Measurements from ENCODE around the gene NFIA.

Gene NFIA

DNA sequence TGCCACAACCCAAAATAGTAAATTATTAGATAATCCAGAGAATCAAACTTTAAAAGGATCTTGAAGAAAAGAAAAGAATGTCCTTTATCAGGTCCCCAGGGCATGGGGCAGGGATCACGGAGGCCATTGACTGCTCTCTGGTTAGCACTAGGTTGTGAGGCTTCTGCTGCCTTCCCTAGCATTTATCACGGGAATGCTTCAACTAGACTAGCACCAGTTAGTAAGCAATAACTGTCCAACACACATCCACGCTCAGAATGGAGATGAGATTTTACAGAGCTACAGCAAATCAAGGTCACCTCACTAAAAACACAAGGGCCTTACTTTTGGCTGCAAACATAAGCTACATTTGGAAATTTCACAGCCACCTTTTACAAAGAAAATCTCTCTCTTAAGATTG, 304.0 kb downstream of the NFIA start:
- no peak for DNase-seq

DNA sequence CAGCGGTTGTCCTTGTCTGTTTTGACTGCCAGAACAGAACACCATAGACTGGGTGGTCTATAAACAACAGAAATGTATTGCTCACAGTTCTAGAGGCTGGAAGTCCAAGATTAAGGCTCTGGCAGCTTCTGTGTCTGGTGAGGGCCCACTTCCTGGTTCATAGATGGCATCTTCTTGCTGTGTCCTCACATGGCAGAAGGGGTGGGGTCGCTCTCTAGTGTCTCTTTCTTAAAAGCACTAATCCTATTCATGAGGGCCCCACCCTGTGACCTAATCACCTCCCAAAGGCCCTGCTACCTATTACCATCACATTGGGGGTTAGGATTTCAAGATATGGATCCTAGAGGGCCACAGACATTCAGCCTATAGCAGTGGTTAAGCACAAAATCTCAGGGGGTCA, 304.4 kb downstream of the NFIA start:
- DNase-seq = no peak

DNA sequence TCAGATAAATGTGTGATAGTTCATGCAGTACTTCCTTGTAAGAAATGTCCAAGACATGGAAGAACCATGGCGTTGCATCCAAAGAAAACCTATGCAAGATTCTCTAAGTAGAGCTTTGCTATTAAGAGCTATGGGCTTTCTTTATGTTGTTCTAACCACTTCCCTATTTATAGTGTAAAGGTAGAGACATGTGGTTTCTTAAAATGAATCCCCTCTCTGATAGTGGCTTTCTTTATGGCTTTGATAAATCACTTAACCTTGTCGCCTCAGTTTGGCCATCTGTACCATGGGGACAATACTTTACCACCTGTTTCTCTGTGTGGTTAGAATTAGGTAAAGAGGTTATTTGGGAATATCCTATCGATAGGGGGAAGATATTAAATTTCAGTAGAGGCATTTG, 305.5 kb downstream of the NFIA start:
- DNase-seq = no peak

DNA sequence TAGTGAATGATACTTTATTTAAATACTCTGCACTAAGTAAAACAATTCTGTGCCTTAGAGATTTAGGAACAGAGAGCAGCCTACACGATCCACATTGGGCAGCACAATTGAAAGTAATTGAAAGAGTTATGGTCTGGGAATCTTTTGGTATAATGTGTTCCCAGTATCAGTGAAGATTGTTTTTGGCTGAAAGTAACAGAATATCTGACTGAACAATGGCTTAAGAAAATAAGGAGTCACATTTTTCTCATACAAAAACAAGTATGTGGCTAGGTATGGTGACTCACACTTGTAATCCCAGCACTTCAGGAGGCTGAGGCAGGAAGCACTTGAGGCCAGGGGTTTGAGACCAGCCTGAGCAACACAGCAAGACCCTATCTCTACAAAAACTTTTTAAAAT, 306.2 kb downstream of the NFIA start:
- DNase-seq = no peak

DNA sequence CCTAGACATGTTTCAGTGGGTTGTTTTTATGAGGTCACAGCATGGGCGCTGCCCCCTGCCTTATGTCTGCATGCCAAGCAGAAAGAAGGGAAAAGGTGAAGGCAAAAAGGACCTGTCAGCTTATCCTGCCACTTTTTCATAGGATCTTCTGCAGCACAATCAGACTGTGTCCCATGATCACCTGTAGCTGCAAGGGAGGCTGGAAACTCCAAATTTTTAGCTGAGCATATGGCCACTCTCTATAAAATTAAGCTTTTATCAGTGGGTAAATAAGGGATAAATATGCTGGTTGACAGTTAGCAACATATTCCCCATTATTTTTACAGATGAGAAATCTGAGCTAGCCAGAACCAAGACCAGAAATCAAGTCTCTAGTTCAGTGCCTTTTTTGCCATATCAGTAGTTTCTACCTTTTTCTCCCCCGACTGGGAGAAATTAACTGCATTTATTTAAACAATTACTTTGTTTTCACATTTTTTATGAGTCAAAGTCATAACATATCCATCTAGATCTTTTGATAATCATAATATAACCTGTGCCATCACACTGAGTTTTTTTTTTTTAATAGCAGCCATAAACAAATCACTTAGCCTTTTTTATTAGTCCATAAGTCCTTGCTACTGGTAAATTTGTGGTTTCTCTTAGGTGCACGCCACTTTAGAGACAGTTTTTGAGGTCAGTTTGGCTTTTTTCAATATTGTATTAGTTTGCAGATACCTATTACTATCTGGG, 307.0 kb downstream of the NFIA start:
- no peak for DNase-seq

DNA sequence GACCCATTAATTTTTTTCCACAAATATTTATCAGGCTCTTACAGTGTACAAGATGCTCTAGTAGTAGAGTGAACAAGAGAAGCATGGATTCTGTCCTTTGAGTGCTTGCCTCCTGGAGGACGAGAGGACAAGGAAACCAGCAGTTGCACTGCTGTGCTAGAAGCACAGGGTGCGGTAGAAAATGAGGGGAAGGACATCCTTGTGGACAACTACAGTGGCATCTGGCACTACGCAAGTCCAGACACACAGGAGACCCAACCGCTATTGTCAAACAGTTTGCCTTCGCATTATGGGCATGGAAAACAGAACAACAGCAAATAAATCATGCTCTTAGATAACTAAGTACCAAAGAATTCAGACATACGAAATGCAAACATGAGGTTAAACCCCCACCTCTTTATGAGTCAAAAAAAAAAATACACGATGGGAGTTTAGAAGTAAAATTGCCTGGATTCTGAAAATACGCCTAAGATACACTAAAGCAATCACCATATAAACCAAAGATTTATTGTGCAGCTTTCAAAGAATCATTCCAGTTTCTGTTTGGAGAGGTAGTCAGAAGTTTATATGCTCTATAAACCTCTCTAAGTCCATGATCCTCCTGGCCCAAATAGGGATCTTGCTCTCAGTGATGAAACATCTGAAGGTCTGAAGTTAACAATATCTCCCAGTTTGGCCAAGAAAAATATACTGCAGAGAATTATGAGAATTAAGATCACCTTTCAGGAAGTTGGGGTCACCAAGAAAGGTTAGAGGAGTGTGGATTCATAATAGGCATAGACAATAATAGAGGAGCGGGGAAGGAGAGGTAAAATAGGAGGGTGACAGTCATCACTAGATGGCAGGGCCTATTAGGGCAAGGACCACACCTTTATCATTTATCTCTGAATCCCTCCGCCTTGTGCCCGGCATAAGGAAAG, 307.8 kb downstream of the NFIA start:
- no peak for DNase-seq

DNA sequence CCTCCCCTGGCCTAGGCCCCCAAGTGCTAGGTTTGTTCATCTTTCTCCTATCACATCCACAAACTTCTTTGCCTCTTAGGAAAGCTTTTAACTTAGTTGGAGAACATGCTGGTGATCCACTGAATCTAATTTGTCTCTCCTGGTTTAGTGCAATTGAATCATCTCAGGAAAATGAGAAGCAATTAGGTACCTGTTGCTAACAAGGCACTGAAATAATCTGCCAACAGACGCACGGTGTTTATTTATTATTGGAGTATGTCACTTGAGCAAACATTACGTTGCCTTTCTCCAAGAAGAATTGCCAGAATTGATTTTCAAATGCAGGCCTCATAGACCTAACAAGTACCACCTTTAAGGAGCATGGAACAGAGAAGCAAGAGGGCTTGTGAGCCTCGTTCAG, 309.4 kb downstream of the NFIA start:
- peak; percentile 69 for DNase-seq

DNA sequence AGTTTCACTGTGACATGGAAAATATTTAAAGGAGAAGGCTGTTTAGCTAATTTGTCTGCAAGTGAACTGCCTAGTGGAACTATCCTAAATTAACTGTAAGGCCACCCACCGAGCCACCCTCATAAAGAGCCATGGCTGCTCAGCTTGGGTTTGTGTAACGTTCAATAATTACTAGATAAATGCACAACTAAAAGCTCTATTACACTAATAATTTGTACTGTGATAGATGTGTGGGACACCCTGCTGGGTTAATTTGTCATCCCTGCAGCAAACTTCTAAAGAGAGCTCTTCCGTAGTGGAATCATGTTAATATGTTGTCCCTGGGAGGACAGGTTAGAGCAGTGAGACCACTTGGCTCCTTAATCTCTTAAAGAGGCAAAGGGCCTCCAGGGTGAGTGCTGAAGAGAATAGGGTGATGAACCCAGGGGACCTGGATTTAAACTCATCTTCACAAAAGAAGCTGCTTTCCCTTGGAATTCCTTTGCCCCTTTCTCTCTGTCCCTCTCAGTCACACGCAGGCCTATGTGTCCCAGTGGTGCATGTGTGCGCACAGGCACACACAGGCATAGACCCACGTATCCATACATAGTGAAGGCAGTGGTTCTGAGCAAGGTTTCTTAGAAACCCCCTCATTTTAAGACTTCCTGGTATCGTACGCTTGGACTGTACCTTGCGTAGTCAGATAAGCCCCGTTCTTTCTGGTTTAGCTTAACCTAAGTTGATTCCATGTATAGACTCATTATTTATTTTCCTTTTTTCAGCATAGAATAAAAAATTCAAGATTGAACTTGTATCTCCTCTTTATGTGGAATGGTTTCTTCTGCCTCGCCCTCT, 310.3 kb downstream of the NFIA start:
- DNase-seq = no peak

DNA sequence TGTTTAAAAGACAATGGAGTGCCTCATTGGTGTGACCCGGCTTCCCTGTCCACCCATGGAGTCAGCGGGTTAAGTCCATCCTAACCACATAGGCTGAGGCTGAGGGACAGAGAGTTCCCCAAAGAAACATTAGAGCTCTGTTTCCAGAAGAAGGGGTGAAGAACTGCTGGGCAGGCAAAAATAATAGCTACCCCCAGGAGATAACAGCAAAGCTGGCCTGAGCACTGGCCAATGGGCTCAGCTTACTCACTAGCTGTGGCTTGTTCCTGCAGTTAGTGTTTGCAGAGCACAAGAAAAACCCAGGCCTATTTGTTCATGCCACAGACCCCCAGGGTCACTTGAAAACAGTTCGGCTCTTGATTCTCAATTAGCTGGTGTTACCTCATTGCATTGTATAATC, 311.2 kb downstream of the NFIA start:
- no peak for DNase-seq

DNA sequence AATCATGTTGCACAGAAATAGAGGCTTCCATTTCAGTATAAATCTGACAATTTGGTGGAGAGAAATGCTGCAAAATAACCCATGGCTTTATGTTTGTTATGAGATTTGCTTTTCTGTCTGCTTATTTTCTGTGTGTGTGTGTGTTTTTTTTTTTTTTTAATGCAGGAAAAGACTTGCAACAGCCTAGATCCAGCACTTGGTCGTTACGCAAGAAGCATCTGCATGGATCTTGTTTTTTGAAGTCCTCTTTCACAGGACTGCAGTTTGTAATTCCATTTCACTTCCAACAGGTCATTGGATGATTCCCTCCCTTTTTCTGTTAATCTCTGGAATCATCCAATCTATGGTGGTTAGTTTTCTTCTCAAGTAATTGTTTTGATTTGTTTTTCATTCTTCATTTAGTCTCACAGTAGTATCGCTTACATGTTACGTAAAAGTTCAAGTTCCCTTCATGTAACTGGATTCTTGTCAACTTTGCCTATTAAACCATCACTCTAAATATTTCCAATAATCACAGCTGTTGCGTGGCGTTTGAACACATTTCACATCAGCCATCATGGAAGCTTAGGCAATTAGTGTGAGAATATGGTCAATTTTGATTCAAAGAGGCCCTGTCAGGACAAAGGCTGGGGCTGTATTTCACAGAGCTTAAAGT, 312.9 kb downstream of the NFIA start:
- no peak for DNase-seq

DNA sequence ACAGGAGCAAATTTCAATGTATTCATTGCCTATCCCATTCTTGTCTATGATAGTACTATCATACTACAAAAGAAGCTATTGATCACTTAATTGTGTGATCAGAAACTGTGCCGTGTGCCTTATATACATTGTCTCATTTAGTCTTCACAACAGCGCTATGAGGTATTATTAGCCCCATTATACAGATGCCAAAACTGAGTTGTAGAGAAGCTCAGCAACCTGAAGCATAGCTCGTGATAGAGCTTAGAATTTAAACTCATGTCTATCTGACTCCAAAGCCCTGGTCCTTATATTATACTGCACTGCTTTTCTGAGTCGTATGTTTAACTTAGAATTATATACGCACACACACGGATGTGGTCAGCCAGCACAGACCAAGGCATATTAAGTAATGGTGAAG, 315.1 kb downstream of the NFIA start:
- no peak for DNase-seq

DNA sequence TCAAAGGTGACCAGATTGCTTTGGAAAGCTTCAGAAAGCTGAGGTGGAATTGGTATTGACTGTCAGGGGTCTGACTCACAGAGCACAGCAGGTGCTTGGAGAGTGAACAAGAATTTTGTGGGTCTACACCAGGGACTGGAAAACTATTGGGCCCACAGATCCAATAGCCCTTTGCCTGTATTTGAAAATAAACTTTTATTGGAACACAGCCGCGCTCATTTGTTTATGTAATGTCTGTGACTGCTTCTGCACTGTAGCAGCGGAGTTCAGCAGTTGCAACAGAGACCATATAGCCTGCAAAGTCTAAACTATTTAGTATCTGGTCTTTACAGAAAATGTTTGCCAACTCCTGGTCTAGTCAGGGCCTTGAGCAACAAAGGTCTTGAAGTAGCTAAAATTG, 315.6 kb downstream of the NFIA start:
- no peak for DNase-seq

DNA sequence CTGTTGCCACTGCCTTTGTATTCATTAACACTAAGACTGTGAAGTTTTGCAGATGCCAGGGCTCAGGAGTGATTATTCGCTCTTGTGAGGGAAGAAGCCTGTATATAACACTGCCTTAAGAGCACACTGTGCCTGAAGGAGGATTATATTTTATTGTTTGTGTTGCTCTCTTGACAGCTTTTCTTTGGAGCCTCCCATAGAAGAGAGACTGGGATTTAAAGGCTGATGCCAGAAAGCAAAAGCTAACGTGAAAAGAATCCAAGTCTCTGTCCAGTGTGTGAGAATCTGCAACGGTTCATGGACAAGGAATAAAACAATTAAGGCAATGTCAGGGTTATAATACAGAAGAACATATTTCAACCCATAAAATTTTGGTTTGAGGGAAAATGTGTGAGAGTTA, 316.8 kb downstream of the NFIA start:
- DNase-seq = no peak

DNA sequence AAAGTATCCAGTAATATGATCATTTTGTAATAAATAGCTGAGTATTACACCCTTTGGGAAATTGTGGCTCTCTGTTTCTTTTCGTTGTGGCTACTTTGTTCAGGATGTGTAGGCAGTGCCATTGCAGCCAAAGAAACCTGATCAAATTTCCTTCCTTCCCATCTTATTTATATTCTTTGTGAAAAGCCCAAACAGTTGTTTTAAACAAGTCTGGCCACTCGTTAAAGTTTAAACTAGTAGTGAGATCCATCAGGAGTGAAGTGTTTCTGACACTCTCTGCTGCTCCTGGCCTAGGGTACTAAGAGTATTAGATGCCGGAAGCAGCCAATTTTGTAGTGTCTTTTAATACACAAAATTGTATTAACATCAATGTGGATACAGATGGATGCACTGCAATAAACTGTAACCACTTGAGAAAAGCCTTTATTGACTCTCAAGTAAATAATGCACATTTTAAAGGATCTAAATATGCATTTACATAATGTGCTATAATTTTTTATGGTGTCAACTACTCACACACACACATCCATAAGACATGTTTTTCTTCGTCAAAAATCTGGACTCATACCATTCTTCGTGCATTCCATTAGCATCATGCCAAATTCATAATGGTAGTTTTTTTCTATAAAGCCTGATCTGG, 317.9 kb downstream of the NFIA start:
- no peak for DNase-seq

DNA sequence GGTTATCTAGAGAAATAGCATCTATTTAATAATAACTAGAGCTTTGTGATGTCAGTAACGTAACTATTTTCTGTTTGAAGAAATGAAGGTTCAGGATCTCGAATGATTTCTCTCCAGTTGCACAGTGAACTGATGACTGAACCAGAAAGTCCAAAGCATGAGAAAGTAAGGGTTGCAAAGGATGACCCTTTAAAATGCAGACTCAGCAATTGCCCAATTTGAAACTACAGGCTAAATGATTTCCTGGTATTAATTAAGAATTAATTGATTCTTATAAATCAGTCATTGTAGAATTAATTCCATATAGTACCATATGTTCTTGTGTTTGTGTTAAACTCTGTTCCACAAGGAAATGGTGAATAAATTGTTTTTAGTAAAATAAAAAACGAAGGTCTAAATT, 318.6 kb downstream of the NFIA start:
- no peak for DNase-seq

DNA sequence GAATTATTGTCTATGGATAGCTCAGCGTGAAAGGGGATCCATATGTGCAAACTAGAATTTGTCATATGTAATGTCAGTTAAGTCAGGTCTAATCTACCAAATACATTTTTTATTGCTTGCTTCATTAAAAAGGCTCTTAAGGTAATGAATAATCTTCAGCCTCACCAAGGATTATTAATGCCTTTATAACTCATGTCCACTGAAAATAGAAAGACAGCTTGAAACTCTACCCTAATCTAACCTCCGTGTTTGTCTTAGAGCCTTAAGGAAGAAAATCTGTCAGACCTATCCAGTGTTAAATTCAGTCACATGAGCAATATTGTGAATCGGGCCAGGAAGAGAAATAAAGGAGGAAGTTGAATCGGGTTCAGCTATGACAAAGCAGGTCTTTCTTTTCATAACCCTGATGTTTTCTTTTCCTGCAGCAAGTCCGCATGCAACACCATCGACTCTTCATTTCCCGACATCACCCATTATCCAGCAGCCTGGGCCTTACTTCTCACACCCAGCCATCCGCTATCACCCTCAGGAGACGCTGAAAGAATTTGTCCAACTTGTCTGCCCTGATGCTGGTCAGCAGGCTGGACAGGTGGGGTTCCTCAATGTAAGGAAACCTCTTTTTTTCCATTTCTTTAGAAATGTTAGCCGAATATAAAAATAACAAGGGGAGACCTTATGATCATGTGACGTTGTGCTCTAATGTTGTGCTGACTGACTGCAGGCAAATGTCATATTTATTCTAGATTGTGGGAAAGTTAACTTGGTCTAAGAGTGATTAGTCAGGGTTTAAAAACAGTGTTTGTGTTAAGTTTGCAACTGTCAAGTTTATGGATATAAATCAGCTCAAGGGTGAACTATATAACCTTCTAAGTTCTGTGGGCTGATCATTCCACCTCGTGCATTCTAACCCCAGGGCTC, 321.6 kb downstream of the NFIA start:
- DNase-seq = no peak

DNA sequence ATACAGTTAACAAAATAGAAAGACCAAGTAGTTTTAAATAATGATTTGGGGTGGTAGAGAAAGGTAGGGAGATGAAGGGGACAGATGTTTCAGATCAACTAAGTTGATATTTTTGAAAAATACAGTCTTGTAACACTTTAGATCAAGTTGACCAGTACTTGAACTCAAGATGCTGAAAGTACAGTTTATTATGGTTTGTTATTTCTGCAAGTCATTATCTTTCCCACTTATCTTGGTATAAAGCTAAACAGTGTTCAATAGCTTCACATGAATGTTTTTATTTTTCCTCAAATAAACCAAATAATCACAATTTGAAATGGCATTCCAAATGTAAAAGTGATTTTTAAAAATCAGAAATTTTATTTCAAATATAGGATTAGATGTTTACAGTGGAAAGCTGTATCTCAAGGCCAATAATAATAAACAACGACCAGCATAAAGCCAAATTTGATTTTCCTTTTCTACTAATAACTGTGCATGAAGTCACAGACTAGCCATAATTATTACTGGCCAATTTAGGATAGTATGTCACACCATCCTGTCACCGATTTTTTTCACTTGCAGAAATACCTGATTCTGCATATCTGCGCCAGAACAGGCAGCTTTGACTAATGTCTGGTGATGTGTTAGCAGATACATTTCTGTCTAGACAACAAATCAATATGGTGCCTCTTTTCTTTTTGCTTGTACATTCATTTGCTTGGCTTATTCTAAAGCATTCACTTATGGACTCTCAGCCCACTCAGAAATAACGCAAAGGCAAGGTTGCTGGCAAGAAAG, 322.4 kb downstream of the NFIA start:
- DNase-seq = no peak

DNA sequence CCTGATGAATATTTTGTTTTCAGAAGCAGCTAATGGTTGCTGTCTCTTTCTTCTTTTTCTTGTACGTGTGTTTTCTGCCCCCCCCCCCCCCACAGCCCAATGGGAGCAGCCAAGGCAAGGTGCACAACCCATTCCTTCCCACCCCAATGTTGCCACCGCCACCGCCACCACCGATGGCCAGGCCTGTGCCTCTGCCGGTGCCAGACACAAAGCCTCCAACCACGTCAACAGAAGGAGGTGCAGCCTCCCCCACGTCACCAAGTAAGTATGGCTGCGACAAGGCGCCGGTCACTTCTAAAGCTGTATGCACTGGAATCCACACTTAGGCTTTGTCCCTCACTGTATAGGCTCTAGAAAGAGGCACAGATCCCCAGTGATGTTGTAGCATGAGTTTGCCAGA, 324.1 kb downstream of the NFIA start:
- DNase-seq = no peak

DNA sequence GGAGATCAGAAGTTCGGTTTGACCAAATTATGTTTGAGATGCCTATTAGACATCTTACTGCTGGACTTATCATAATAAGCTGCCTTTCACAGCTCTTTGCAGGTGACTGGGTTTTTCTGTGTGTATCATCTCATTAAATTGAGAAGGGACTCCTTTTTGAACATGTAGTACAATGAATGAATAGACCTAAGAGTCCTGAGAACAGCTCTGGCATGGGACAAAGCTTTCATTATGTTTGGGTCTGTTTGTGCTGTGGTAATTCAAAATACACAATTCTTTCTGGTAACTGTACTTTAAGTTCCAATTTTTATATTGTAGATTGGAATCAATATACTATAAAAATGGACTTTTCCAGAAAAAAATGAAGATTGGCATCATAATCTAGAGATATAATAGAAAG, 330.2 kb downstream of the NFIA start:
- DNase-seq = no peak

DNA sequence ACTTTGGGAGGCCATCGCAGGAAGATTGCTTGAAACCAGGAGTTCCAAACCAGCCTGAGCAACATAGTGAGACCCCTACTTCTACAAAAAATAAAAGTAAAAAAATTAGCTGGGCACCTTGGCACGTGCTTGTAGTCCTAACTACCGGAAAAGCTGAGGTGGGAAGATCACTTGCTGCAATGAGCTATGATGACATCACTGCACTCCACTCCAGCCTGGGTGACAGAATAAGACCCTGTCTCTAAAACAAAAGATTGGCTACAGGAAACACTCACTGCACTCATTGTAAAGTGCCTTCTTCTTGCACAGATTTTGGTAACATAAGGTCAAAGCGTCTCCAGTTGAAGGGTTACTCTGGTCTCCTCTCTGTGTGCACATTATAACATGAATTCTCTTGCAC, 336.8 kb downstream of the NFIA start:
- no peak for DNase-seq

DNA sequence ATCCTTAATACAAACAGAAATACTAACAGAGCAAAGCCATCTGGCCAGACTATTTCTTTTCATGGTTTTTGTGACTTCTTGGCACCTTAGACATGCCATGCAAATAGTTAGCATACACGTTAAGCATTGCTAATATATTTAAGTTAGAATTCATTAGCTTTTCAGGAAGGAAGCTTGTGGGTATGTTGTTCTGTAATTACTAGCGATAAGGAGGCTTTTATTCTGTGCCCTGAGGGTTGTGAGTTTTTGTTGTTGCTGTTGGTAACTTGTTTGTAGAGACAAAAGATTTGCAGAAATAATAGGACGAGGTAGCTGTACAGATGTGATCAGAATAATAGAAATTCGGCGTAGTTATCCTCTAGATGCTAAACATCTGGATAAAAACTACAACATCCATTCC, 337.3 kb downstream of the NFIA start:
- DNase-seq = no peak
